GM19035 (cell line): Measurements from ENCODE around the gene DNMBP.
"Not testable (repeated sequence)": the region's sequence is repeated elsewhere in the genome, so short reads cannot be mapped to it uniquely, and the experiment has no call there.

Source experiments
- ATAC-seq: cut with Tn5 transposase; IDR thresholded peaks from one replicate; pipeline ENCODE4 v1.9.1; 2021; ENCODE audit not compliant: unreplicated experiment

Gene DNMBP

GRCh38 chr10:99985637-99986036 lies 24.1 kb downstream of the DNMBP start:
- ATAC-seq, result not testable (repeated sequence)

- no peak for ATAC-seq
These were observed 25.3 kb downstream of the DNMBP start for GRCh38 chr10:99984211-99985034.

- no peak for ATAC-seq
These were observed 26.3 kb downstream of the DNMBP start for GRCh38 chr10:99983280-99983988.

- no peak for ATAC-seq
These were observed 27.0 kb downstream of the DNMBP start for GRCh38 chr10:99982728-99983127.

- ATAC-seq, result no peak
These were observed 28.1 kb downstream of the DNMBP start for GRCh38 chr10:99981581-99982199.

- ATAC-seq, result no peak
These were observed 30.6 kb downstream of the DNMBP start for GRCh38 chr10:99979066-99979685.

GRCh38 chr10:99977916-99978315 lies 31.8 kb downstream of the DNMBP start:
- ATAC-seq, result no peak

- ATAC-seq, result no peak
These were observed 32.7 kb downstream of the DNMBP start for GRCh38 chr10:99976886-99977665.

- no peak for ATAC-seq
These were observed 33.6 kb downstream of the DNMBP start for GRCh38 chr10:99975942-99976809.

- no peak for ATAC-seq
These were observed 34.5 kb downstream of the DNMBP start for GRCh38 chr10:99975106-99975829.

- ATAC-seq, result no peak
These were observed 36.6 kb downstream of the DNMBP start for GRCh38 chr10:99973190-99973589.

- ATAC-seq, result no peak
These were observed 41.8 kb downstream of the DNMBP start for GRCh38 chr10:99967961-99968360.

- no peak for ATAC-seq
These were observed 43.4 kb downstream of the DNMBP start for GRCh38 chr10:99966306-99966705.

- no peak for ATAC-seq
These were observed 44.0 kb downstream of the DNMBP start for GRCh38 chr10:99965700-99966099.

- no peak for ATAC-seq
These were observed 45.0 kb downstream of the DNMBP start for GRCh38 chr10:99964791-99965190.

GRCh38 chr10:99963467-99964165 lies 46.1 kb downstream of the DNMBP start:
- ATAC-seq, result not testable (repeated sequence)

- ATAC-seq, result no peak
These were observed 50.9 kb downstream of the DNMBP start for GRCh38 chr10:99958806-99959205.

- ATAC-seq, result no peak
These were observed 51.4 kb downstream of the DNMBP start for GRCh38 chr10:99958302-99958701.
